Keratinocyte (primary cell): ENCODE results near the gene CLDN19. TPM values are rescaled to one million over a fixed set of nuclear protein-coding genes. Genes with fewer than 3 reads are reported as not detected.

Source experiments
- DNase-seq: peaks from one replicate; pipeline ENCODE4 v3.0.0-alpha.2; 2011; ENCODE audit warnings: low read depth, missing footprints, low spot score
- FAIRE-seq: peaks from 2 replicates; lab custom pipeline; 2011; peaks lifted over from hg19 to GRCh38; lab: Jason Lieb, UNC
- H2AFZ ChIP-seq: 2 replicates; pipeline ENCODE4 v1.6.0; 2012; ENCODE audit warnings: low read length, control low read depth, inconsistent platforms; ENCODE audit not compliant: control insufficient read depth
- H3K27ac ChIP-seq: 2 replicates; pipeline ENCODE4 v1.5.1; 2011; ENCODE audit warnings: low read length; ENCODE audit not compliant: control insufficient read depth, insufficient read depth
- H3K27me3 ChIP-seq: 3 replicates; pipeline ENCODE4 v1.6.0; 2011; ENCODE audit warnings: low read length; ENCODE audit not compliant: control insufficient read depth, insufficient read depth; ENCODE audit errors: extremely low read depth
- H3K36me3 ChIP-seq, 2 experiments: 2 replicates in 1 of 2; 3 replicates in 1 of 2; pipeline ENCODE4 v1.5.1; 2011; ENCODE audit warnings: low read length in 2 of 2, mild to moderate bottlenecking in 1 of 2; ENCODE audit not compliant: control insufficient read depth in 2 of 2, insufficient read depth in 2 of 2; ENCODE audit errors: extremely low read depth in 1 of 2
- H3K4me1 ChIP-seq: 3 replicates; pipeline ENCODE4 v1.5.1; 2011; ENCODE audit warnings: low read length; ENCODE audit not compliant: control insufficient read depth, insufficient read depth; ENCODE audit errors: extremely low read depth
- H3K4me2 ChIP-seq: 3 replicates; pipeline ENCODE4 v1.6.0; 2011; ENCODE audit warnings: low read depth, low read length; ENCODE audit not compliant: control insufficient read depth, insufficient read depth; ENCODE audit errors: extremely low read depth
- H3K4me3 ChIP-seq, 3 experiments: fragments of 200-600 bp in 1 of 3; sonication (generic) in 1 of 3; 2 replicates in 2 of 3; 3 replicates in 1 of 3; pipeline ENCODE4 v1.5.1; 2011 to 2016; ENCODE audit warnings: low read length in 3 of 3, mild to moderate bottlenecking in 3 of 3, control low read depth in 2 of 3, inconsistent platforms in 1 of 3, low read depth in 1 of 3, mixed read lengths in 1 of 3, mixed run types in 1 of 3, moderate library complexity in 1 of 3; ENCODE audit not compliant: control insufficient read depth in 2 of 3, insufficient read depth in 2 of 3; ENCODE audit errors: extremely low read depth in 1 of 3
- H3K79me2 ChIP-seq: 2 replicates; pipeline ENCODE4 v1.6.0; 2012; ENCODE audit warnings: low read length; ENCODE audit not compliant: control insufficient read depth, insufficient read depth
- H3K9ac ChIP-seq: 3 replicates; pipeline ENCODE4 v1.6.0; 2011; ENCODE audit warnings: low read length; ENCODE audit not compliant: control insufficient read depth, insufficient read depth; ENCODE audit errors: extremely low read depth
- H3K9me1 ChIP-seq: 3 replicates; pipeline ENCODE4 v1.6.0; 2011; ENCODE audit warnings: low read length; ENCODE audit not compliant: control insufficient read depth, insufficient read depth; ENCODE audit errors: extremely low read depth
- H3K9me3 ChIP-seq: 2 replicates; pipeline ENCODE4 v1.5.1; 2012; ENCODE audit warnings: low read depth, low read length; ENCODE audit not compliant: control insufficient read depth
- H4K20me1 ChIP-seq: 3 replicates; pipeline ENCODE4 v1.6.0; 2011; ENCODE audit warnings: low read length; ENCODE audit not compliant: control insufficient read depth, insufficient read depth; ENCODE audit errors: extremely low read depth
- EZH2 ChIP-seq: IDR thresholded peaks from one replicate; pipeline ENCODE4 v1.6.1; 2012; ENCODE audit warnings: inconsistent platforms, mild to moderate bottlenecking, low read length, moderate library complexity
- dilution Hi-C: fragments of 300-500 bp; cut with MboI; formaldehyde crosslinking; loops from one replicate; pipeline ENCODE4 v1.7.0; 2020; ENCODE audit warnings: low sequenced_read_pairs; ENCODE audit not compliant: extremely low pct_ligation_motif_present
- polyA plus RNA-seq, 5 experiments: library from polyadenylated mRNA; depleted of rRNA in 3 of 5; stranded (reverse) in 3 of 5; stranded (forward) in 1 of 5; unstranded in 1 of 5; fragments of >200 nt; gene quantifications; 1 replicate in 1 of 5; 2 replicates in 3 of 5; 3 replicates in 1 of 5; pipeline versions ENCODE4 v1.2.1 to v1.2.3, GENCODE V29; 2011 to 2012; ENCODE audit warnings: missing spikeins in 2 of 5, low read depth in 1 of 5, low replicate concordance in 1 of 5
- TF ChIP-seq, protein P1 (sequence below), 3 experiments: IDR thresholded peaks in 1 of 3; conservative IDR thresholded peaks in 1 of 3; optimal IDR thresholded peaks in 1 of 3; 2 replicates in 2 of 3; 3 replicates in 1 of 3; pipeline versions ENCODE3 to v1.5.1; 2011; ENCODE audit warnings: low read length in 3 of 3, mild to moderate bottlenecking in 3 of 3, moderate library complexity in 2 of 3, control low read depth in 1 of 3, inconsistent platforms in 1 of 3; ENCODE audit not compliant: insufficient read depth in 2 of 3; ENCODE audit errors: extremely low read depth in 1 of 3

CLDN19 gene
- polyA plus RNA-seq, 1 donor (not counting 4 experiments of a cell fraction or from before 2014, with no cell fraction given), result not detected

DNA sequence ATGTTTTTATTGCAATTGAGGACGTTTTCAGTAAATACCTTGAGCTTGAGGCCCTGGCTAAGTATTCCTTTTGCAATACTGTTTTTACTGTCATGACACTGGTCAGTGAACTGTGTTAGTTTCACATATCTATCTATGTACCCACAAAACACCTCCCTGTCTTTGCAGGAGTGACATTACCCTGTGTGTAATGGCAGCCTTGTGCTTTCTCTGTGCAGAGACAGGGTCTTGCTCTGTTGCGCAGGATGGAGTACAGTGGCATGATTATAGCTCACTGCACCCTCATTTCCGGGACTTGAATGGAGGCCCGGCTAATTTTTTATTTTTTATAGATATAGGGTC, 48.9 kb downstream of the CLDN19 start:
- Histone ChIP-seq H3K4me1 (peaks cover 63% of the 10 kb centered on the region), H3K9me1 (peaks cover 6% of the 10 kb centered on the region), H3K9me3 (no peaks in the 10 kb centered on the region), H3K4me3 (peak overlapping the region in 1 of 3 experiments; percentile 28), H3K27ac (no peak overlapping the region), H3K79me2 (peaks cover 100% of the 10 kb centered on the region), H2AFZ (no peak overlapping the region), H3K9ac (no peak overlapping the region), H3K4me2 (peak overlapping the region; percentile 33), H3K27me3 (no peaks in the 10 kb centered on the region), H3K36me3 (peaks cover 6 to 41% of the 10 kb centered on the region in 2 experiments), H4K20me1 (peaks cover 59% of the 10 kb centered on the region)
- DNase-seq (no peak), FAIRE-seq (peak; percentile 49)
- dilution Hi-C loops, result no loop called here
- no peak for TF ChIP-seq EZH2
- TF ChIP-seq, protein P1, sequence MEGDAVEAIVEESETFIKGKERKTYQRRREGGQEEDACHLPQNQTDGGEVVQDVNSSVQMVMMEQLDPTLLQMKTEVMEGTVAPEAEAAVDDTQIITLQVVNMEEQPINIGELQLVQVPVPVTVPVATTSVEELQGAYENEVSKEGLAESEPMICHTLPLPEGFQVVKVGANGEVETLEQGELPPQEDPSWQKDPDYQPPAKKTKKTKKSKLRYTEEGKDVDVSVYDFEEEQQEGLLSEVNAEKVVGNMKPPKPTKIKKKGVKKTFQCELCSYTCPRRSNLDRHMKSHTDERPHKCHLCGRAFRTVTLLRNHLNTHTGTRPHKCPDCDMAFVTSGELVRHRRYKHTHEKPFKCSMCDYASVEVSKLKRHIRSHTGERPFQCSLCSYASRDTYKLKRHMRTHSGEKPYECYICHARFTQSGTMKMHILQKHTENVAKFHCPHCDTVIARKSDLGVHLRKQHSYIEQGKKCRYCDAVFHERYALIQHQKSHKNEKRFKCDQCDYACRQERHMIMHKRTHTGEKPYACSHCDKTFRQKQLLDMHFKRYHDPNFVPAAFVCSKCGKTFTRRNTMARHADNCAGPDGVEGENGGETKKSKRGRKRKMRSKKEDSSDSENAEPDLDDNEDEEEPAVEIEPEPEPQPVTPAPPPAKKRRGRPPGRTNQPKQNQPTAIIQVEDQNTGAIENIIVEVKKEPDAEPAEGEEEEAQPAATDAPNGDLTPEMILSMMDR (optimal IDR thresholded peaks at IDR 0.05 in 1 of 3, IDR thresholded peaks at IDR 0.05 in 1 of 3, conservative IDR thresholded peaks at IDR 0.05 in 1 of 3; ENCODE audit: extremely low read depth in 1 of 3, insufficient read depth in 2 of 3, low read length in 3 of 3), result no peak

DNA sequence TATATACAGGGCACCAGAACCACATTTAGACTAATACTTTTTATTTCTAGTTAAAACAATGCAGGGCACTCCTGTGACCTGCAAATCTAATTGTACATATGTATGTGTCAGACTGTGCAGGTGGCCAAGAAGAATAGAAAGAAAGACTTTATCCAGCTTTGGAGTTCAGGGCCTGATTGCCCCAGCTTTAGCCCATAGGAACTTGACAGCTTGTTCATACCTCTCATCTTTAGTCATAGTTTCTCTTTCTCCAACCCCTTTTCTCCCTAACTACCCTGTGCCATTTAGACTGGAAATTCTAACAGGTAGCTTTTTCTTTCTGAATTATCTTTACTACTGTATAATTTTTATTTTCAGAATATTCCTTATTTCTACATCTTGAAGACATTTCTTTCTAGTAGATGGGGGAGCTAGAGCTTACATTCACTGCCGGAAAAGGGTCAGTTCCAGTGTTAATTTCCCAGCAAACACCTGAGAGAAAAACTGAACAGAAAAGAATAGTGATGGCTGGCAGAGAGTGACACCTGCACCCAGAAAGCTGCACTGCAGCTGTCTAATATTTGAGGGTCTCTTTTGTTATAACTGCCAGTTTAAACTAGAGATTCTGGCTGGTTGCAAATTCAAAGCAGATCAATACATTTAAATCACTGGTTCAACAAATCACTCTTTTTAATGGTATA, 49.4 kb downstream of the CLDN19 start:
- FAIRE-seq (no peak), DNase-seq (no peak)
- no peak overlapping the region for H2AFZ ChIP-seq
- peaks cover 68% of the 10 kb centered on the region for H3K4me1 ChIP-seq
- peaks cover 100% of the 10 kb centered on the region for H3K79me2 ChIP-seq
- H3K9ac ChIP-seq, result no peak overlapping the region
- dilution Hi-C loops, result no loop called here
- peak overlapping the region; percentile 33 for H3K4me2 ChIP-seq
- no peaks in the 10 kb centered on the region for H3K9me3 ChIP-seq
- no peak overlapping the region for H3K4me3 ChIP-seq
- H3K27me3 ChIP-seq, result no peaks in the 10 kb centered on the region
- peaks cover 64% of the 10 kb centered on the region for H4K20me1 ChIP-seq
- H3K9me1 ChIP-seq, result peaks cover 6% of the 10 kb centered on the region
- no peak for TF ChIP-seq EZH2
- TF ChIP-seq, protein P1 (optimal IDR thresholded peaks at IDR 0.05 in 1 of 3, IDR thresholded peaks at IDR 0.05 in 1 of 3, conservative IDR thresholded peaks at IDR 0.05 in 1 of 3; ENCODE audit: extremely low read depth in 1 of 3, insufficient read depth in 2 of 3, low read length in 3 of 3), result no peak
- no peak overlapping the region for H3K27ac ChIP-seq
- peaks cover 5 to 36% of the 10 kb centered on the region in 2 experiments for H3K36me3 ChIP-seq
